Stimulated activated CD8-positive, alpha-beta memory T cell treated with anti-CD3 and anti-CD28 coated beads, Interleukin-7, amount 100 ng/mL, for 4 hours (primary cell): ENCODE results near the gene SLIT3.
"Not testable (repeated sequence)": the region's sequence is repeated elsewhere in the genome, so short reads cannot be mapped to it uniquely, and the experiment has no call there.

ENCODE experiments used
- DNase-seq, 2 donors: peaks; one replicate each; pipeline ENCODE4 v3.0.0-alpha.2; 2020; ENCODE audit warnings: low read depth in 2 of 2

The SLIT3 gene

GRCh38 chr5:168647083-168647482 lies 653.9 kb downstream of the SLIT3 start:
- no peak for DNase-seq

- no peak for DNase-seq
Observed at GRCh38 chr5:168646335-168646734, 654.6 kb downstream of the SLIT3 start.

- no peak for DNase-seq
Observed at GRCh38 chr5:168645195-168645594, 655.7 kb downstream of the SLIT3 start.

GRCh38 chr5:168642019-168642418 lies 658.9 kb downstream of the SLIT3 start:
- no peak for DNase-seq

GRCh38 chr5:168638846-168639245 lies 662.1 kb downstream of the SLIT3 start:
- not testable (repeated sequence) for DNase-seq

- DNase-seq = no peak
Observed at GRCh38 chr5:168637793-168638192, 663.1 kb downstream of the SLIT3 start.

GRCh38 chr5:168637281-168637680 lies 663.7 kb downstream of the SLIT3 start:
- DNase-seq = no peak

- DNase-seq = not testable (repeated sequence)
Observed at GRCh38 chr5:168630958-168631357, 670.0 kb downstream of the SLIT3 start.

- no peak for DNase-seq
Observed at GRCh38 chr5:168624850-168625364, 676.0 kb downstream of the SLIT3 start.

GRCh38 chr5:168620807-168621206 lies 680.1 kb downstream of the SLIT3 start:
- no peak for DNase-seq

- no peak for DNase-seq
Observed at GRCh38 chr5:168614661-168615060, 686.3 kb downstream of the SLIT3 start.

GRCh38 chr5:168613996-168614395 lies 686.9 kb downstream of the SLIT3 start:
- no peak for DNase-seq

- no peak for DNase-seq
Observed at GRCh38 chr5:168613396-168613795, 687.5 kb downstream of the SLIT3 start.

- no peak for DNase-seq
Observed at GRCh38 chr5:168612996-168613395, 687.9 kb downstream of the SLIT3 start.

- DNase-seq = no peak
Observed at GRCh38 chr5:168612123-168612522, 688.8 kb downstream of the SLIT3 start.
